Stimulated activated CD4-positive, alpha-beta T cell treated with anti-CD3 and anti-CD28 coated beads, Interleukin-4, amount 100 ng/mL, for 24 hours (primary cell): ENCODE results near the gene HEBP1.

Source experiments
- DNase-seq: peaks from one replicate; pipeline ENCODE4 v3.0.0-alpha.2; 2020

Gene HEBP1

DNA sequence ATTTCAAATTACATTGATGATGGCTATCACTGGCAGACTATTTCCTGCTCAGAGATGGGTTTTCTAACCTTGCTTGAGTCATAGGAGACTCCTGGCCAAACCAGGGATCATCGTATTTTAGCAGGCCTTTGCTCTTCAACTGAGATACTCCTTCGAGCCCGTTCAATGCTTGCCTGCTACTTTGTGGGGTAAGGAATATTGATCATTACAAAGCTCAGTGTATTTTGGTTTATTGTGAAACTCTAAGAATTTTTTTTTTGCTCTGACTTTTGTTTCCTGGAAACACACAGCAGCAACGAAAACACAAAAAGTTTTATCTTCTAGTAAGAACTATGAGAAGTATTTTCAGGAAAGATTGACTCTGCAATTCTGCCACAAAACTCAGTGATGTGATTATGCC is 52.2 kb downstream of the HEBP1 start:
- no peak for DNase-seq

GRCh38 chr12:12946686-12947355 is 53.2 kb downstream of the HEBP1 start:
- no peak for DNase-seq

DNA sequence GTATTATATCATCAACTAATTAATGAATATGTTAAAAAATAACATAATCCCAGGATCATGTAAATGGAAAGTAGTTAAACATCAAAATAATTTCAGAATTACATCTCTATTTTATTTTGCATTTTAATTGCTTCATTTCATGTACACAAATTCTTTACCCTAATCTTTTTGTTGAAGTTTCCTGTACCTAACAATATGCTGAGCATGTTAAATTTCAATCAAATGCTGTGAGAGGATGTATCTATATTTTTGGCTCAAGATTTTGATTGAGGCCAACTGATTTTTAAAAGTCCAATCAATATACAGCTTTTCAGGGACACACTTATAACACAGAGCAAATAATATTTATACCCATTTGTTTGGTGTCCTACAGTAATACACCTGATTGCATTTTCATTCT is 54.5 kb downstream of the HEBP1 start:
- no peak for DNase-seq

DNA sequence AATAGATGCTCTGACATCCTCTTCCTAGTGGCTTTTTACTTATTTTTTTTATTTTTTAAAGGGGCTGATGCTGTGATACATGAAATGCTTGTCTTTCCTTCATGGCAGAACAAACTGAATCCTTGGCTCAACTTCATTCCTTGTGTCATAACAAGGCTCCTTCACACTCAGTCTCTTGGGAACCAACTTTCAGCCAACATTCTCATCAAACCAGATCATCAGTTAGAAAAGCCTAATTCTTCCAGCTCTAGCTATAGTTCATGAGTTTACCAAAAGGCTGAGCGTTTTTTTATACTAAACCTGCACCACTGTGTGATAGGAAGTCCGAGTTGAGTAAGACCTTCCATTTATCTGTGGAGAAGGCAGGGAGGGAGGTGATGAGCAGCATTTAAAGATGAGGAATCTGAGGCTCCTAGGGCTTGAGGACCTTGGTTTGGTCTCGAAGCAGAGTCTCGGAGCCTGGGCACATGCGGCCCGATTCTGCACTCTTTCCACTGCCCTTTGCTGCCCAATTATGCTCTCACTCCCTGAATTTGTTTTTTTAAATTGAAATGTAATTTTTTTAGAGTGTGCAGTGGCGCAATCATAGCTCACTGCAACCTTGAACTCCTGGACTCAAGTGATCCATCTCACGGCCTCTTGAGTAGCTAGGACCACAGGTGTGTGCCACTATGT is 56.3 kb downstream of the HEBP1 start:
- DNase-seq = no peak

DNA sequence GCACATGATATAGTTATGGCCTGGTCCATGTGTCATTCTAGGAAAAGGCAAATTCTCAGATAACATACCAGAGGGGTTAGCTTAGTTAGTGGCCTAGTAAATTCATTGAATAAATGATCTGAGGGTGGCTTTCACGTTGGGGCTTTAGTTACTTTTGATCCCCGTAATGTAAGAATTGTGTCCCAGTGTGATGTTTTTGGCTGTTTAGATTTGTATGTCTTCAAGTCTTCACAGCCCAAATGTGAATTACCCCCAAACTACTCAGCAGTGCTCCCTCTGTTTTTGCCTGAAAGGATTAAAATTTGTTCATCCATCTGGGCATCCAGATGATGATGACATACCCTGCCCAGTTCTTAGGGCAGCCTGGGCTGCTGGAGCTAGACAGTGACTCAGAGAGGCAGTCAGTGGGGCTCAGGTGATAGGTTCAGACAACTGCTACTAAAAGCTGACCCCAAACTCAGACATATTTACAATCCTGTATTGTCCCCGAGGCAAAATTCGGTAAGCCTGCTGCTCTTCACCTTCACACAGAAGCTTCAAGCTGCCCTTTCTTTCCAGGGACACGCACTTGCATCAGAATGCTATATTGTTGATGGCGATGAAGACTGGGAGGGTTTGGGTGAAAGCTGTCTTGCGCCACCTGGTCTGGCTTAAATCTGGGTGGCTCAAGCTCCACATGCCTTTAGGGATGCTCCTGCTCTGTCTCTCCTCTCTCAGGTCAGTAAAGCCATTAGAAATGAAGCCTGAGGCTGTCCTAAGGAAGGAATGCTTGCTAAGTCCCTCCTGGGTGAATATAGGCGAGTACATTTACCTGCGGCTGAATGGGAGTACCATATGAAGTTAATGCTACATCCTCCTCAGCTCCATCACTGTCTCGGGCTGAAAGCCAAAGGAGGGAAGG is 58.4 kb downstream of the HEBP1 start:
- DNase-seq = no peak

DNA sequence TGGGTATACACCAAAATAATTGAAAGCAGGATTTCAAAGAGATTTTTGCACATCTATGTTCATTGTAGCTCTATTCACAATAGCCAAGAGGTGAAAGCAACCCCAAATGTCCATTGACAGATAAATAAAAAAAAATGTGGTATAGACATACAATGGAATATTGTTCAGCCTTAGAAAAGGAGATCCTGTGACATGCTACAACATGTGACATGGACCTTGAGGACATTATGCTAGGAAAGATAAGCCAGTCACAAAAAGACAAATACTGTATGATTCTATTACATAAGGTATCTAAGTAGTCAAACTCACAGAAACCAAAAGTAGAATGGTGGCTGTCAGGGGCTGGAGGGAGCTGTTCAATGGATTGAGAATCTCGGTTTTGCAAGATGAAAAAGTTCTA is 60.2 kb downstream of the HEBP1 start:
- no peak for DNase-seq

GRCh38 chr12:12938541-12938940 is 61.5 kb downstream of the HEBP1 start:
- DNase-seq = no peak

- DNase-seq = no peak
Observed at GRCh38 chr12:12936983-12937491, 63.0 kb downstream of the HEBP1 start.

GRCh38 chr12:12934556-12934955 is 65.5 kb downstream of the HEBP1 start:
- DNase-seq = no peak

- no peak for DNase-seq
Observed at GRCh38 chr12:12933742-12934141, 66.3 kb downstream of the HEBP1 start.

DNA sequence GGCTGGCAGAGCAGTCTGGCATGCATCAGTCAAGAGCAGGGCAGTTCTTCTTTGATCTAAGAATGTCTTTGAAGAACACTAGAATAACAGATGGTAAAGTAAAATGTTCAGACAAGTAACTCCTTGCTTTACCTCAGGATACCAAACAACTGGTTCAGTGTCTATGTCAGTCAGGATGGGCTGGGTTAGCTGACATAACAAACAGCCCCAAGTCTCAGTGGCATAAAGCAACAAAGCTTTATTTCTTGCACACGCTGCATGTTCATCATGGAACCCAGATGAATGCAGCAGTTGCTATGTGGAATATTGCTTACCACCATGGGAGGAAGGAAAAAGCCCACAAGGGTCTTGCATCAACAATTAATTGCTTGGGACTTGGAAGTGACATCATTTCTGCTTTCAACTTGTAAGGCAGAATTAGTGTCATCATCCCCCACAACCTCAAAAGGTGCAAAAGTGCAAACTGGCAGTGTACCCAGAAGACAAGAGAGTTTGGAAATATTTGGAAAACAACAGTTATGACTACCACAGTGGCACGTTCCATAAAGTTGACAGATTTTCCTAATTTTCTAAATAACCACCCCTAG is 69.3 kb downstream of the HEBP1 start:
- DNase-seq = no peak

DNA sequence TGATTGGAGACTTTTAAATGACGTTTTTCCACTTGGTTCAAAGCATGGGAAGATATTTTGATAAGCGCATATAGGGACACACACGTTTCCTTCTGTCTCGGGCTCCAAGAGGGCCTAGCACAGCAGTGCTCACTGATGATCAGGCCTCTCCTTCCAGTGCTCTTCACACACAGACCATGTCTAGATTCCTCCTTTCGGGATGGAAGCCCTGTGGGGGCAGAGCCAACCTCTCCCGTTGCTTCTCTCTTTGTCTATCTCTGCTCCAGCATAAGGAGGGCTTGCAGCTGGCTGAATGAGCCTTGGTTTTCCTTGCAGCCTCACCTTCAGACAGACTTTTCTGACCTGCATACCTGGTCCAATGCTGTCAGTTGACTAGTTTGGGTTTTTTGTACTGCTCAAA is 70.4 kb downstream of the HEBP1 start:
- DNase-seq = no peak

DNA sequence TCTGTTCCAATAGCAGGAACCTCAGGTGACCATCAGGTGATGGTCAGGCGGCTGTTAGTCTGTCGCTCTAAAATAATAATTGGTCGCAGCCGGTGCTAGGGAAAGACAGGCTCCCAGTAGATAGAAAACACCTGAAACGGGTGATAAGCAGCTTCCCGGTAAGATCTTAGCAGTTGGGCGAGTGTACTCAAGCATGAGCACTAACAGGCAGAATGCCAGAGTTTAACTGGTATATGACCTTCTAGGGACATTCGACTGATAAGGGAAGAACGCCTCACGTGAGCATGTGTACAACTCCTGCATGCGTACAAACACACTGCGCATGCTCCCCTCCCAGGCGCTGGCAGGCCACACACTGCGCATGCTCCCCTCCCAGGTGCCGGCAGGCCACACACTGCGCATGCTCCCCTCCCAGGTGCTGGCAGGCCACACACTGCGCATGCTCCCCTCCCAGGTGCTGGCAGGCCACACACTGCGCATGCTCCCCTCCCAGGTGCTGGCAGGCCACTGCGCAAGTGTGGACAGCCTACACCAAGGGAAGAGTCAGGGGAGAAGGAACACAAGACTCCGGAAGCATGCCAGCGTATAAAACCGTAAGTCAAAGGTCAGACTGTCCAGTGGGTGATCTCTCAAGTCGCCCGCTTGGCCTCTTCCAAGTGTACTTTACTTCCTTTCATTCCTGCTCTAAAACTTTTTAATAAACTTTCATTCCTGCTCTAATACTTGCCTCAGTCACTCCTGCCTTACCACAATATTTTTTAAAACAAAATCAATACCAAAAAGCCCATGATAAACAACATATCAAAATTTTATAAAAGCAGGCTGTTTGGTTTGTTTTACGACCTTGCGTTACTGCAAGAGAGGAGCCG is 72.6 kb downstream of the HEBP1 start:
- peak; percentile 53 for DNase-seq

- DNase-seq = no peak
Observed at GRCh38 chr12:12926571-12927071, 73.4 kb downstream of the HEBP1 start.

- DNase-seq = no peak
Observed at GRCh38 chr12:12925388-12925787, 74.7 kb downstream of the HEBP1 start.
